AG04450 (cell line): Measurements from ENCODE around the gene KRTAP3-1. TPM values are rescaled to one million over a fixed set of nuclear protein-coding genes. Genes with fewer than 3 reads are reported as not detected.
"Not testable (repeated sequence)": the region's sequence is repeated elsewhere in the genome, so short reads cannot be mapped to it uniquely, and the experiment has no call there.

Experiments
- CTCF ChIA-PET: fragments of 300-600, 350-600 bp; formaldehyde crosslinking; extraction: SDS; loops from one replicate; lab custom pipeline; 2022; ENCODE audit warnings: antibody characterized with exemption, inconsistent platforms; lab: Charles Lee
- POLR2A ChIA-PET: fragments of 350-600 bp; formaldehyde crosslinking; extraction: SDS; loops from one replicate; lab custom pipeline; 2021; ENCODE audit warnings: antibody characterized with exemption, inconsistent platforms; lab: Yijun Ruan, JAX
- DNase-seq: peaks from one replicate; pipeline ENCODE4 v3.0.0-alpha.2; 2011; ENCODE audit warnings: low read depth, low spot score
- H3K27ac ChIP-seq: one replicate; pipeline ENCODE4 v1.5.1; 2012; ENCODE audit warnings: low read depth, low read length, control low read depth
- H3K27me3 ChIP-seq: one replicate; pipeline ENCODE4 v1.6.0; 2012; ENCODE audit warnings: low read length; ENCODE audit not compliant: control insufficient read depth, insufficient read depth
- H3K4me3 ChIP-seq: 2 replicates; pipeline ENCODE4 v1.5.1; 2011; ENCODE audit warnings: mild to moderate bottlenecking, low read depth, low read length, control low read depth
- H3K9me3 ChIP-seq: 2 replicates; pipeline ENCODE4 v1.5.1; 2012; ENCODE audit warnings: low read length; ENCODE audit not compliant: control insufficient read depth, insufficient read depth
- CTCF ChIP-seq: IDR thresholded peaks from 2 replicates; pipeline ENCODE4 v1.5.1; 2011; ENCODE audit warnings: low read depth, low read length, control low read depth, inconsistent platforms
- polyA plus RNA-seq: library from polyadenylated mRNA; depleted of rRNA; stranded (reverse); fragments of >200 nt; gene quantifications from 2 replicates; pipeline ENCODE4 v1.2.3, GENCODE V29; 2011

Gene KRTAP3-1
- polyA plus RNA-seq, 1 experiment = not detected

DNA sequence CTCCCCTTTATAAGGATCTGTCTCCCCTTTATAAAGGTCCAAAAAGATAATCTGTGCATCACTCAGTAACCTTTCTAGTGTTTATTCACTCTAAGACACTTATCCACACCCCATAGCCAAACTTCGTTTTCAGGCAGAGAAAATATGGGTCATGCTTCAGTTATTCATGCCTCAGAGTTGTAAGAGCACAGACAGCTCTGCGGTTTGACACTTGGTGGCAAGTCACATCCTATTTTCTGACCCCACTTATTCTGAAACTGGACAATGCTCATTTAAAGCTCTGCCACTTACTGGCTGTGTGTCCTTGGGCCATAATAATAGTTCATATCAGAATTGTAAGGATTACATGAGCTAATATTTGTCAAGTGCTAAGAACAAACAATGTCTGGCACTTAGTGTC, 40.2 kb upstream of the KRTAP3-1 start:
- Histone ChIP-seq H3K4me3 (no peak overlapping the region), H3K9me3 (no peaks in the 10 kb centered on the region), H3K27me3 (no peaks in the 10 kb centered on the region), H3K27ac (no peak overlapping the region)
- POLR2A ChIA-PET = interaction anchor here (1.1 kb wide), 1 partner anchor 640 kb away, joined by 4 read pairs; no protein-coding TSS in a partner anchor
- CTCF ChIA-PET = no interaction called here
- no peak for DNase-seq
- no peak for TF ChIP-seq CTCF

DNA sequence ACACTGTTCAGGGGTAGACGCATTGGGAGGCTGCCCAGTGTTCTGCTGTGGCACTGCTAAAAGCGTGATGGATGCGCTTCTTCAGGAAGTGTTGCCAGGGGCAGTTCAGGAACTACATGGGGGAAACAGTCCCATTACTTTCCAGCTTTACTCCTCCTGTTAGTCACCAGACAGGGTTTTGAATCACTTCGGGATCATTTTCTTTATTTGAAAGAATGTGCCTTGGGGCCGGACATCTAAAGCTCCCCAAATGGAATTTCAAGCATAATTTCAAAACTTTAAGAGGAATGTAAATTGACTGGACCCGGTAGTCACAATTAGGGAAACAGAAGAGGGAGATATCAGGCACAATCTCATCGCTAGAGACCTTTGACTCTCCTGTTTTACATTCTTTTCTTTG, 39.5 kb upstream of the KRTAP3-1 start:
- CTCF ChIA-PET = interaction anchor here (1.1 kb wide), 1 partner anchor 83 kb away, joined by 3 read pairs; no protein-coding TSS in a partner anchor
- no peak for TF ChIP-seq CTCF
- no peaks in the 10 kb centered on the region for H3K9me3 ChIP-seq
- peak overlapping the region; percentile 57 for H3K27ac ChIP-seq
- no peak overlapping the region for H3K4me3 ChIP-seq
- no peak for DNase-seq
- POLR2A ChIA-PET = interaction anchor here (1.0 to 1.1 kb wide), 2 partner anchors 13 to 641 kb away, joined by 3 to 4 read pairs; no protein-coding TSS in a partner anchor
- no peaks in the 10 kb centered on the region for H3K27me3 ChIP-seq

GRCh38 chr17:41046735-41047465, 38.0 kb upstream of the KRTAP3-1 start, which contains the start of gene KRTAP2-1:
Gene KRTAP2-1, minus strand, starts transcription at chr17:41047316. Its CDS starts 49 bp downstream, at chr17:41047267.
- peak within 1 kb of the TSS; percentile 57 for H3K27ac ChIP-seq
- H3K27me3 ChIP-seq, CTCF ChIA-PET, POLR2A ChIA-PET, DNase-seq, H3K4me3 ChIP-seq, H3K9me3 ChIP-seq: not testable (repeated sequence)

DNA sequence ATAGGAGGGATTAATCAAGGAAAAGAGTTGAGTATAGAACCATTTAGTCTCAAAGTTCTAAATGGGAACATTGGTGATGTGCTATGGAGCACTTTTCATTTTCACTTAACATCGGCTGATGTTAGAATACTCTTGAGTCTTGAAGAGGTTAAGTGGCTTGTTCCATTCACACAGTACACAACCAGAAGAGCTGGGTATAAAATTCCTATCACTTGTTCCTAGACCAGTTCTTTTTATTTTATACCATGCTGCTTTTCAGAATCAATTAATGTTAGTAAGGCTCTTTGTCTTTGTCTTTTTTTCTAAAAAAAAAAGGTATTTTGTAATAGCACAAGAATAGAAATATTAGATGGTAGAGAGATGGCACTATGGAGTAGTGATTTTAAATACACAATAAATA, 34.0 kb upstream of the KRTAP3-1 start:
- CTCF ChIA-PET = no interaction called here
- POLR2A ChIA-PET = no interaction called here
- no peak for TF ChIP-seq CTCF
- Histone ChIP-seq H3K27me3 (no peaks in the 10 kb centered on the region), H3K9me3 (no peaks in the 10 kb centered on the region), H3K27ac (no peak overlapping the region), H3K4me3 (no peak overlapping the region)
- DNase-seq = no peak

DNA sequence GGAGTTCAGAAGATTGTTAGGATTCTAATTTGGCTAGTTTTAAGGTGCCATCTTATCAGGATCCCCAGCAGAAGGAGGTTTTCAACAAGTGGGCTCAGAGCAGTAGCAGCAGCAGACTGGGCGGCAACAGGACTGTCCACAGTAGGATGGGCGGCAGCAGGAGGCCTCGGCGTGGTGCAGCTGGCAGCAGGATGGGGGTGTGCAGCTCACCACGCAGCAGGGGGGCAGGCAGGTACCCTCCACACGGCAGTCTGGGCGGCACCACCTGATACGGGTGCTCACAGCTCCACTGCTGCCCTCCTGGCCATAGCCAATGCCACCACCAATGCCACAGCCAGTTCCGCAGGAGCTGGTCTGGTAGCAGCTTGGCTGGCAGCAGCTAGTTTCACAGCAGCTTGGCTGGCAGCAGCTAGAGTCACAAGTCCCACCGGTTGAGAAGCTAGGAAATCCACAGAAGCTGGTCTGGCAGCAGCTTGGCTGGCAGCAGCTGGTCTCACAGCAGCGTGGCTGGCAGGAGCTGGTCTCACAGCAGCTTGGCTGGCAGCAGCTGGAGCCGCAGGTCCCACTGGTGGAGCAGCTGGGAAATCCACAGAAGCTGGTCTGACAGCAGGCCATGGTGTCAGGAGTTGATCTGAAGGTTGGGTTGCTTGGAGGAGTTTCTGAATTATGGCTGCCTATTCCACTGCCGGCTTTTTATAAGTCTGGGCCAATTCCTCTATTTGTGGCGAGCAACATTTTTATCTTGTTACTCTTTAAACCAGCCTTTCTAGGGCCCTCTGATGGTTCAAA, 32.0 kb upstream of the KRTAP3-1 start, which contains the start of gene KRTAP1-1:
Gene KRTAP1-1 (minus strand): TSS at position 668 of the 789 bp plus-strand sequence. CDS start 53 bp downstream, at position 615.
- POLR2A ChIA-PET = interaction anchor here (0.6 kb wide), 1 partner anchor 84 kb away, joined by 4 read pairs; no protein-coding TSS in a partner anchor
- CTCF ChIA-PET, DNase-seq: not testable (repeated sequence)

More for the DNA sequence above, 32.0 kb upstream of the KRTAP3-1 start, which contains the start of gene KRTAP1-1:
- H3K27me3 ChIP-seq, H3K9me3 ChIP-seq, H3K27ac ChIP-seq, H3K4me3 ChIP-seq: not testable (repeated sequence)
